ENCODE results near the gene COL1A2.

COL1A2 gene

GRCh38 chr7:94422136-94422535 is 27.4 kb downstream of the COL1A2 start:
- Histone ChIP-seq H3K9me2 (replicated peaks; ENCODE audit: insufficient read depth, low read length) (no peaks in the 10 kb centered on the region), H3K4me2 (ENCODE audit: low read depth, low read length) (no peak overlapping the region), H3K27ac (ENCODE audit: low read length) (no peak overlapping the region), H3K36me3 (replicated peaks; ENCODE audit: insufficient read depth, low read length) (no peaks in the 10 kb centered on the region), H3K9me3 (replicated peaks; ENCODE audit: insufficient read depth, low read length) (no peaks in the 10 kb centered on the region), H2AFZ (ENCODE audit: low read length) (no peak overlapping the region), H3F3A (ENCODE audit: insufficient read depth, low read length) (no peaks in the 10 kb centered on the region), H3K4me1 (ENCODE audit: low read length) (no peaks in the 10 kb centered on the region), H3K27me3 (replicated peaks; ENCODE audit: insufficient read depth, low read length) (no peaks in the 10 kb centered on the region), H4K20me1 (ENCODE audit: insufficient read depth, low read length) (no peaks in the 10 kb centered on the region), H3K4me3 (ENCODE audit: low read length) (no peak overlapping the region), H3K79me2 (ENCODE audit: low read length) (no peaks in the 10 kb centered on the region), H3K9ac (ENCODE audit: low read length) (no peak overlapping the region)
- DNase-seq = no peak
- no peak for TF ChIP-seq CTCF (IDR thresholded peaks at IDR 0.05; ENCODE audit: low read length)
- no peak for TF ChIP-seq EZH2 (optimal IDR thresholded peaks at IDR 0.05; ENCODE audit: low read depth, low read length)
- no peak for TF ChIP-seq EZH2phosphoT487 (IDR thresholded peaks at IDR 0.05; ENCODE audit: low read length)

DNA sequence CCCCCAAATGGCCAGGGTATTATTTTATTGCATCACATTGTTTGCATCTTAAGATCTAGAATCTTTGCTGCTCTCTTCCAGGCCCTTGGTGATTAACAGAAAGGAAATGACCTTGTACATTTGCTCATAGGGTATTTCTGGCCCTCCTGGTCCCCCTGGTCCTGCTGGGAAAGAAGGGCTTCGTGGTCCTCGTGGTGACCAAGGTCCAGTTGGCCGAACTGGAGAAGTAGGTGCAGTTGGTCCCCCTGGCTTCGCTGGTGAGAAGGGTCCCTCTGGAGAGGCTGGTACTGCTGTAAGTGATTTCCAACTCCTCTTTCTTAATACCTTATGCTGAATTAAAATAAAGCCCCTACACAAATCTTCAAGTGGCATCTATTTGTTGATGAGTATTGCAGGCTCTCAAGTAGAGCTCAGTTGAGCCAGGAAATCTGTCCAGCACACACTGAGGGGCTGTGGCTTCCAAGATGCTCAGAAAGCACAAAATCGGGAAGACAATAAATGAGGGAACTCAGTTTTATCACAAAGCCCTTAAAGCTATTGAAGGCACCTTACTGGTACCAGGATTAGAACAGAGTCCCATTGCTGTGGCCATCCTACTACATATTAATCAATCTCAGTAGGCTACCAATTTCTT is 28.2 kb downstream of the COL1A2 start:
- TF ChIP-seq CTCF (IDR thresholded peaks at IDR 0.05; ENCODE audit: low read length) (no peak), EZH2phosphoT487 (IDR thresholded peaks at IDR 0.05; ENCODE audit: low read length) (no peak)
- H2AFZ ChIP-seq (ENCODE audit: low read length) = no peak overlapping the region
- H3K4me3 ChIP-seq (ENCODE audit: low read length) = no peak overlapping the region
- no peak overlapping the region for H3K27ac ChIP-seq (ENCODE audit: low read length)
- H3F3A ChIP-seq (ENCODE audit: insufficient read depth, low read length) = no peaks in the 10 kb centered on the region
- H3K9me3 ChIP-seq (replicated peaks; ENCODE audit: insufficient read depth, low read length) = no peaks in the 10 kb centered on the region
- no peaks in the 10 kb centered on the region for H3K79me2 ChIP-seq (ENCODE audit: low read length)
- H3K9ac ChIP-seq (ENCODE audit: low read length) = no peak overlapping the region
- no peaks in the 10 kb centered on the region for H3K9me2 ChIP-seq (replicated peaks; ENCODE audit: insufficient read depth, low read length)
- no peaks in the 10 kb centered on the region for H3K27me3 ChIP-seq (replicated peaks; ENCODE audit: insufficient read depth, low read length)
- no peaks in the 10 kb centered on the region for H3K36me3 ChIP-seq (replicated peaks; ENCODE audit: insufficient read depth, low read length)
- DNase-seq = no peak
- no peaks in the 10 kb centered on the region for H3K4me1 ChIP-seq (ENCODE audit: low read length)
- H3K4me2 ChIP-seq (ENCODE audit: low read depth, low read length) = no peak overlapping the region
- no peaks in the 10 kb centered on the region for H4K20me1 ChIP-seq (ENCODE audit: insufficient read depth, low read length)

DNA sequence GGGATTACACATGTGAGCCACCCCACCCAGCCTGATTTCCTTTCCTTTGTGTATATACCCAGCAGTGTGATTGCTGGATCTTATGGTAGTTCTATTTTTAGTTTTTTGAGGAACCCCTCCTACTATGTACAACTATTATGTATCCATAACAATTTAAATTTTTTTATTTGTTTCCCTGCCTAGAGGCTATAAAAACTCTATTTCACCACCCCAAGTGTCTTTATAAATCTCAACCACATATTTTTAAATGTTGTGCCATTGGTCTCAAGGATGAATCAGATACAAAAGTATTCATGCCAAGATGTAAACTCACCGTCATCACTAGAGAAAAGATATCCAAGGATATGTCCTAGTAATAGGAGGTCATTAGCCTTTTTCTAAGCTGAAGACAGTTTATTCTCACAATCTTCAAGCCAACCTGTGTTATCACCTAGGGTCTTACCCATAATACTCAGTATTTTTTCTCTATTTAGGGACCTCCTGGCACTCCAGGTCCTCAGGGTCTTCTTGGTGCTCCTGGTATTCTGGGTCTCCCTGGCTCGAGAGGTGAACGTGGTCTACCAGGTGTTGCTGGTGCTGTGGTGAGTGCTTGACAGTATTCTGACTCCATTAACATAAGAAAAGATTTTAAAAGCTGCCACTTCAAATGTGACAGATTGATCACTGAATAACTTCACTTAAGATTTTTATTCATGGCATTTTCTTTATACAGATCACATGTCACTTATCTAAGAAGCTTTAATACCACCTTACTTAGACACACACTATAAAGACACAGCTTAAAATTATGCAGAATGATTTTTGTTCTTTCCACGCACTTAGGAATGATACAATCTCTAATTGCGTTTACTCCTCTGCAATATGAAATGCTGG is 29.4 kb downstream of the COL1A2 start:
- H3K9me2 ChIP-seq (replicated peaks; ENCODE audit: insufficient read depth, low read length) = no peaks in the 10 kb centered on the region
- no peaks in the 10 kb centered on the region for H3K4me1 ChIP-seq (ENCODE audit: low read length)
- no peaks in the 10 kb centered on the region for H3K36me3 ChIP-seq (replicated peaks; ENCODE audit: insufficient read depth, low read length)
- no peaks in the 10 kb centered on the region for H3K9me3 ChIP-seq (replicated peaks; ENCODE audit: insufficient read depth, low read length)
- no peak overlapping the region for H3K4me3 ChIP-seq (ENCODE audit: low read length)
- H2AFZ ChIP-seq (ENCODE audit: low read length) = no peak overlapping the region
- no peak overlapping the region for H3K27ac ChIP-seq (ENCODE audit: low read length)
- no peak overlapping the region for H3K4me2 ChIP-seq (ENCODE audit: low read depth, low read length)
- DNase-seq = no peak
- H3F3A ChIP-seq (ENCODE audit: insufficient read depth, low read length) = no peaks in the 10 kb centered on the region
- no peaks in the 10 kb centered on the region for H4K20me1 ChIP-seq (ENCODE audit: insufficient read depth, low read length)
- H3K79me2 ChIP-seq (ENCODE audit: low read length) = no peaks in the 10 kb centered on the region
- no peaks in the 10 kb centered on the region for H3K27me3 ChIP-seq (replicated peaks; ENCODE audit: insufficient read depth, low read length)
- H3K9ac ChIP-seq (ENCODE audit: low read length) = no peak overlapping the region
- TF ChIP-seq EZH2phosphoT487 (IDR thresholded peaks at IDR 0.05; ENCODE audit: low read length) (no peak), CTCF (IDR thresholded peaks at IDR 0.05; ENCODE audit: low read length) (no peak), EZH2 (optimal IDR thresholded peaks at IDR 0.05; ENCODE audit: low read depth, low read length) (no peak)

Data from MM.1S (cell line).